Measurements from ENCODE around the gene RPEL1.
"Not testable (repeated sequence)": the region's sequence is repeated elsewhere in the genome, so short reads cannot be mapped to it uniquely, and the experiment has no call there.

Gene RPEL1

GRCh38 chr10:103245587-103245986 lies at the start of gene RPEL1:
TSS of gene RPEL1 (plus strand) at chr10:103245887. CDS start at chr10:103245997, 110 bp downstream.
- DNase-seq = not testable (repeated sequence)

- DNase-seq = no peak
These were observed 49.2 kb upstream of the RPEL1 start for GRCh38 chr10:103196516-103196915.

GRCh38 chr10:103197174-103197573 lies 48.5 kb upstream of the RPEL1 start:
- no peak for DNase-seq

- no peak for DNase-seq
These were observed 47.8 kb upstream of the RPEL1 start for GRCh38 chr10:103197903-103198302.

- no peak for DNase-seq
These were observed 47.0 kb upstream of the RPEL1 start for GRCh38 chr10:103198648-103199047.

- no peak for DNase-seq
These were observed 46.2 kb upstream of the RPEL1 start for GRCh38 chr10:103199488-103199887.

- no peak for DNase-seq
These were observed 43.4 kb upstream of the RPEL1 start for GRCh38 chr10:103202319-103202718.

GRCh38 chr10:103203466-103203865 lies 42.2 kb upstream of the RPEL1 start:
- DNase-seq = no peak

- no peak for DNase-seq
These were observed 41.1 kb upstream of the RPEL1 start for GRCh38 chr10:103204353-103205255.

- not testable (repeated sequence) for DNase-seq
These were observed 40.3 kb upstream of the RPEL1 start for GRCh38 chr10:103205401-103205800.

GRCh38 chr10:103206715-103207114 lies 39.0 kb upstream of the RPEL1 start:
- DNase-seq = not testable (repeated sequence)

GRCh38 chr10:103207141-103207540 lies 38.5 kb upstream of the RPEL1 start:
- no peak for DNase-seq

GRCh38 chr10:103207643-103208042 lies 38.0 kb upstream of the RPEL1 start:
- not testable (repeated sequence) for DNase-seq

- DNase-seq = not testable (repeated sequence)
These were observed 35.4 kb upstream of the RPEL1 start for GRCh38 chr10:103210262-103210661.

- no peak for DNase-seq
These were observed 30.1 kb upstream of the RPEL1 start for GRCh38 chr10:103215601-103216000.

- DNase-seq = not testable (repeated sequence)
These were observed 29.3 kb upstream of the RPEL1 start for GRCh38 chr10:103216362-103216761.

- DNase-seq = no peak
These were observed 21.6 kb upstream of the RPEL1 start for GRCh38 chr10:103224133-103224532.

- not testable (repeated sequence) for DNase-seq
These were observed 21.0 kb upstream of the RPEL1 start for GRCh38 chr10:103224721-103225120.

GRCh38 chr10:103225939-103226338 lies 19.7 kb upstream of the RPEL1 start:
- no peak for DNase-seq

GRCh38 chr10:103227416-103227815 lies 18.3 kb upstream of the RPEL1 start:
- no peak for DNase-seq

- no peak for DNase-seq
These were observed 14.6 kb upstream of the RPEL1 start for GRCh38 chr10:103231047-103231551.

- no peak for DNase-seq
These were observed 13.5 kb upstream of the RPEL1 start for GRCh38 chr10:103232131-103232673.

- no peak for DNase-seq
These were observed 12.8 kb upstream of the RPEL1 start for GRCh38 chr10:103232772-103233488.
